ENCODE data around the gene FUS. TPM values are rescaled to one million over a fixed set of nuclear protein-coding genes. Genes with fewer than 3 reads are reported as not detected.
A peak's percentile ranks its signal among the peaks of the same experiment; 100 is the strongest.

The FUS gene
- total RNA-seq, 2 donors from 2014 or later, result 698 to 827 TPM

GRCh38 chr16:31131416-31131815 is 48.5 kb upstream of the FUS start:
- no peak overlapping the region for H3K9ac ChIP-seq (ENCODE audit: extremely low read depth, low read length, poor library complexity, severe bottlenecking)
- WGBS, 2 experiments (ENCODE audit: insufficient coverage in 1 of 2, insufficient read length in 1 of 2), result 95 to 96% methylated on average over 11 of the region's 11 CpGs
- H3K27ac ChIP-seq (ENCODE audit: low read depth, low read length), result no peak overlapping the region
- no peaks in the 10 kb centered on the region for H3K27me3 Mint-ChIP-seq (ENCODE audit: insufficient read depth)
- peak overlapping the region; percentile 82 for H3K27ac Mint-ChIP-seq
- H3K4me3 Mint-ChIP-seq, result no peak overlapping the region
- DNase-seq, result no peak
- H3K27me3 ChIP-seq (ENCODE audit: control insufficient read depth, insufficient read depth, low read length, poor library complexity, severe bottlenecking), result no peaks in the 10 kb centered on the region
- H3K9me3 ChIP-seq (ENCODE audit: control insufficient read depth, low read length), result no peaks in the 10 kb centered on the region
- H3K4me1 Mint-ChIP-seq, result peaks cover 28% of the 10 kb centered on the region
- H3K36me3 Mint-ChIP-seq (ENCODE audit: low read depth), result peaks cover 26% of the 10 kb centered on the region
- H3K4me3 ChIP-seq (ENCODE audit: low read length), result no peak overlapping the region
- TF ChIP-seq CTCF (conservative IDR thresholded peaks at IDR 0.05), result no peak
- H3K36me3 ChIP-seq (ENCODE audit: control insufficient read depth, insufficient read depth, low read length), result peaks cover 19% of the 10 kb centered on the region
- no peaks in the 10 kb centered on the region for H3K9me3 Mint-ChIP-seq
- H3K4me1 ChIP-seq (ENCODE audit: control insufficient read depth, insufficient read depth, low read length), result peaks cover 10% of the 10 kb centered on the region

GRCh38 chr16:31131841-31132271 is 48.1 kb upstream of the FUS start:
- Histone ChIP-seq H3K27ac (ENCODE audit: low read depth, low read length) (no peak overlapping the region), H3K36me3 (ENCODE audit: control insufficient read depth, insufficient read depth, low read length) (peaks cover 19% of the 10 kb centered on the region), H3K9me3 (ENCODE audit: control insufficient read depth, low read length) (no peaks in the 10 kb centered on the region), H3K9ac (ENCODE audit: extremely low read depth, low read length, poor library complexity, severe bottlenecking) (no peak overlapping the region), H3K4me3 (ENCODE audit: low read length) (no peak overlapping the region), H3K27me3 (ENCODE audit: control insufficient read depth, insufficient read depth, low read length, poor library complexity, severe bottlenecking) (no peaks in the 10 kb centered on the region), H3K4me1 (ENCODE audit: control insufficient read depth, insufficient read depth, low read length) (peaks cover 10% of the 10 kb centered on the region)
- H3K27me3 Mint-ChIP-seq (ENCODE audit: insufficient read depth), result no peaks in the 10 kb centered on the region
- TF ChIP-seq CTCF (conservative IDR thresholded peaks at IDR 0.05), result no peak
- WGBS, 2 experiments (ENCODE audit: insufficient coverage in 1 of 2, insufficient read length in 1 of 2), result 92 to 94% methylated on average over 5 of the region's 5 CpGs
- H3K4me3 Mint-ChIP-seq, result no peak overlapping the region
- no peak for DNase-seq
- no peaks in the 10 kb centered on the region for H3K9me3 Mint-ChIP-seq
- no peak overlapping the region for H3K27ac Mint-ChIP-seq
- H3K4me1 Mint-ChIP-seq, result peaks cover 28% of the 10 kb centered on the region
- peaks cover 26% of the 10 kb centered on the region for H3K36me3 Mint-ChIP-seq (ENCODE audit: low read depth)

GRCh38 chr16:31132303-31132979 is 47.5 kb upstream of the FUS start:
- peaks cover 26% of the 10 kb centered on the region for H3K36me3 Mint-ChIP-seq (ENCODE audit: low read depth)
- WGBS, 2 experiments (ENCODE audit: insufficient coverage in 1 of 2, insufficient read length in 1 of 2), result 95% methylated on average over 14 to 20 of the region's 20 CpGs
- Histone ChIP-seq H3K9me3 (ENCODE audit: control insufficient read depth, low read length) (no peaks in the 10 kb centered on the region), H3K9ac (ENCODE audit: extremely low read depth, low read length, poor library complexity, severe bottlenecking) (no peak overlapping the region), H3K27ac (ENCODE audit: low read depth, low read length) (no peak overlapping the region), H3K27me3 (ENCODE audit: control insufficient read depth, insufficient read depth, low read length, poor library complexity, severe bottlenecking) (no peaks in the 10 kb centered on the region), H3K4me3 (ENCODE audit: low read length) (no peak overlapping the region), H3K4me1 (ENCODE audit: control insufficient read depth, insufficient read depth, low read length) (peaks cover 10% of the 10 kb centered on the region), H3K36me3 (ENCODE audit: control insufficient read depth, insufficient read depth, low read length) (peaks cover 18% of the 10 kb centered on the region)
- no peak for TF ChIP-seq CTCF (conservative IDR thresholded peaks at IDR 0.05)
- H3K4me1 Mint-ChIP-seq, result peaks cover 28% of the 10 kb centered on the region
- H3K27me3 Mint-ChIP-seq (ENCODE audit: insufficient read depth), result no peaks in the 10 kb centered on the region
- H3K4me3 Mint-ChIP-seq, result no peak overlapping the region
- H3K27ac Mint-ChIP-seq, result no peak overlapping the region
- no peak for DNase-seq
- no peaks in the 10 kb centered on the region for H3K9me3 Mint-ChIP-seq
